ENCODE results near the gene MAEA. TPM values are rescaled to one million over a fixed set of nuclear protein-coding genes. Genes with fewer than 3 reads are reported as not detected.

Gene MAEA
- total and polyA plus RNA-seq, 8 donors = 28.6 to 74.7 (median 32.7) TPM

GRCh38 chr4:1342003-1342402, 52.3 kb downstream of the MAEA start:
- TF ChIP-seq CTCF (IDR thresholded peaks at IDR 0.05) = no peak
- intact Hi-C loops (cut with DNase I) = loop anchor here in 2 of 3 donors (5.0 to 10.0 kb wide), 2 partner anchors 90 to 207 kb away; no protein-coding TSS in a partner anchor
- FAIRE-seq = no peak

GRCh38 chr4:1344696-1345095, 55.0 kb downstream of the MAEA start:
- no peak for ATAC-seq
- DNase-seq = peak in 2 of 6 donors; percentile 16 to 49
- Histone ChIP-seq H3K27me3 (no peaks in the 10 kb centered on the region), H3K4me1 (peaks cover 7 to 13% (median 8%) of the 10 kb centered on the region in 3 donors), H3K27ac (no peak overlapping the region), H3K36me3 (peaks cover 0 to 21% (median 0%) of the 10 kb centered on the region in 3 donors), H3K9me3 (no peaks in the 10 kb centered on the region), H3K4me3 (no peak overlapping the region)
- no peak for TF ChIP-seq CTCF (IDR thresholded peaks at IDR 0.05)
- intact Hi-C loops (cut with DNase I) = loop anchor here in 2 of 3 donors (5.0 to 10.0 kb wide), 2 partner anchors 92 to 210 kb away; no protein-coding TSS in a partner anchor
- no peak for FAIRE-seq
- 42 to 52% methylated on average over 12 of the region's 12 CpGs for WGBS, 2 donors

More at GRCh38 chr4:1342003-1342402, 52.3 kb downstream of the MAEA start:
- Histone ChIP-seq H3K27ac (no peak overlapping the region), H3K4me3 (no peak overlapping the region), H3K4me1 (no peaks in the 10 kb centered on the region), H3K36me3 (peaks cover 0 to 48% (median 0%) of the 10 kb centered on the region in 3 donors), H3K9me3 (no peaks in the 10 kb centered on the region), H3K27me3 (no peaks in the 10 kb centered on the region)
- DNase-seq = no peak
- 93 to 100% methylated on average over 1 of the region's 1 CpG for WGBS, 2 donors
- ATAC-seq = no peak

- intact Hi-C loops (cut with DNase I) = loop anchor here in 1 of 3 donors (10.0 kb wide), 1 partner anchor 211 kb away; no protein-coding TSS in a partner anchor
- DNase-seq (peak in 5 of 6 donors; percentile 47 to 87 (median 52)), ATAC-seq (peak; percentile 1 to 38 (median 19)), FAIRE-seq (no peak)
- Histone ChIP-seq H3K27ac (peak overlapping the region; percentile 75 to 97 (median 90)), H3K9me3 (no peaks in the 10 kb centered on the region), H3K36me3 (peaks cover 0 to 9% (median 0%) of the 10 kb centered on the region in 3 donors), H3K4me1 (peaks cover 7 to 13% (median 8%) of the 10 kb centered on the region in 3 donors), H3K4me3 (peak overlapping the region; percentile 35 to 97 (median 84)), H3K27me3 (no peaks in the 10 kb centered on the region)
- WGBS, 2 donors = 0 to 1% methylated on average over 68 to 76 of the region's 76 CpGs
- no peak for TF ChIP-seq CTCF (IDR thresholded peaks at IDR 0.05)
Measured at GRCh38 chr4:1345903-1346780, 56.5 kb downstream of the MAEA start.

GRCh38 chr4:1346781-1347409, 57.2 kb downstream of the MAEA start, which contains the start of gene UVSSA:
UVSSA (plus strand) TSS chr4:1347208; CDS start chr4:1348092, 884 bp downstream.
- ATAC-seq (peak; percentile 87 to 96 (median 90)), DNase-seq (peak; percentile 99 to 100 (median 100)), FAIRE-seq (peak; percentile 89)
- Histone ChIP-seq H3K27ac (peak within 1 kb of the TSS; percentile 95 to 98 (median 96)), H3K4me1 (peaks cover 7 to 13% (median 8%) of the 10 kb centered on the region in 3 donors), H3K4me3 (peak within 1 kb of the TSS; percentile 82 to 97 (median 84)), H3K27me3 (no peaks in the 10 kb centered on the region), H3K9me3 (no peaks in the 10 kb centered on the region), H3K36me3 (peaks cover 0 to 1% (median 0%) of the 10 kb centered on the region in 3 donors)
- no peak for TF ChIP-seq CTCF (IDR thresholded peaks at IDR 0.05)
- intact Hi-C loops (cut with DNase I) = loop anchor here in 1 of 3 donors (10.0 kb wide), 1 partner anchor 212 kb away; no protein-coding TSS in a partner anchor
- WGBS, 2 donors = 1 to 2% methylated on average over 46 to 76 of the region's 76 CpGs

Data from pancreas (tissue), 10 donors.